Activated CD8-positive, alpha-beta memory T cell treated with anti-CD3 and anti-CD28 coated beads, Interleukin-2, amount 50 U/mL, for 24 hours (primary cell): ENCODE results near the gene CYP11A1.

Experiments used
- DNase-seq: peaks from one replicate; pipeline ENCODE4 v3.0.0-alpha.2; 2020; ENCODE audit errors: extremely low read depth

Gene CYP11A1

DNA sequence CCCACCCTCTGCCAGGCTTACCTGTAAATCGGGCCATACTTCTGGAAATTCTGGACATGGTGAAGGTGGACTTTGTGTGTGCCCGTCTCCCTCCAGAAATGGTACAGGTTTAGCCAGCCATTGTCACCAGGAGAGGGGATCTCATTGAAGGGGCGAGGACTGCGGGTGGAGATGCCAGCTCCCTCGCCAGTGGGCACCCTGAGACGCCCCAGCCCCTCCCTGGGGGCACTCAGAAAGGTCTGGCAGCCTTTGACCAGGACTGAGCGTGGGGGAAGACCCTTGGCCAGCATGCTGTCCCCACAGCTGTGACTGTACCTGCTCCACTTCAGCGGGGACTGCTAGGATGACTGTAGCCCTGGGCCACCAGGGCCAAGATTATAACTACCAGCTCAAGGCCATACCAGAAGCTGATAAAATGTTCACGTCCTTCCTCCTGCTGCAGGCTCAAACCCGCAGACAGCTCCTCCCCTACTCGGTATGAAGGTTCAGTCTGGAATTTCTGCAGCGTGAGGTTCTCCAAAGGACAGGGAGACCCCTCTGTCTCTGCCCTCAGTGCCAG is at the start of gene CYP11A1:
CYP11A1 (minus strand) TSS at position 351 of the 559 bp plus-strand sequence; CDS start at position 290, 61 bp downstream.
- DNase-seq, result no peak

- no peak for DNase-seq
Measured at GRCh38 chr15:74417225-74417624, 49.8 kb upstream of the CYP11A1 start.

DNA sequence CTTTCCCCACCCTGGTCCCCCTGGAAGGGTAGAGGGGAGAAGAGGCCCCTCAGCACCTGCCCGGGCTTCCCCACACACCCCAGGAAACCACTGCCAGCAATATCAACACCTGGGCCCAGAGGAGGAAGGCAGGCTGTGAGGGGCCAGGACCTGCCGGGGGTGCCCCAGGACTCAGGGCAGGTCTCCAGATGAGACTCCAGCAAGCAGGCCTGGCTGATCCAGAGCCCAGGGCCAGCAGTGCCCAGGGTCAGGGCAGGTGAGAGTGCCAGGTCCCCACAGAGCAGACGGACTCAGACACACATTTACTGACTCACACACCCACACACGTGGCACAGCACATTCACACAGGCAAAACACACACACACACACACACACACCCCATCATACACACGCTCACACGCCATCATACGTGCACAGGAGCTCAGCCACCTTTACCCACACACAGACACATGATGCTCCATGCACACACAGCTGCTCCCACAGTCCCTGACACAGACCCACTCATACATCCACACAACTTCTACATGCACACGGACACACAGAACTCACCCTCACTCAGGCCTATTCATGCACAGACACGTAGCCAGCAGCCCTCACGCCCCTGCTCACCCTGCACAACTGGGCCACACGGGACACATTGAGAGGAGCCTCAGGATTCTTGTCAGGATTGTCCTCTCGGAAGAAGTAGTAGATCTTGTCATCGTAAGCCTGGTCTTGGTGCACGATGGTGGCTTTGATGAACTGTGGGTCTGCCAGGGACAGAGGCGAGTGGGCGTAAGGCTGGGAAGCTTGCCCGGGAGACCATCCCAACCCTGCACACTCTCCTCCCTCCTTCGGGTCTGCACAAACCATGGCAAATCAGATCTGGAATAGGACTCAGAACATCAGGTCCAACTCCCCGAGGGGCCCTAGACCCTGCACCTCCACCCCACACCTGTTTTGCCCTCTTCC is 48.8 kb upstream of the CYP11A1 start:
- DNase-seq, result no peak

DNA sequence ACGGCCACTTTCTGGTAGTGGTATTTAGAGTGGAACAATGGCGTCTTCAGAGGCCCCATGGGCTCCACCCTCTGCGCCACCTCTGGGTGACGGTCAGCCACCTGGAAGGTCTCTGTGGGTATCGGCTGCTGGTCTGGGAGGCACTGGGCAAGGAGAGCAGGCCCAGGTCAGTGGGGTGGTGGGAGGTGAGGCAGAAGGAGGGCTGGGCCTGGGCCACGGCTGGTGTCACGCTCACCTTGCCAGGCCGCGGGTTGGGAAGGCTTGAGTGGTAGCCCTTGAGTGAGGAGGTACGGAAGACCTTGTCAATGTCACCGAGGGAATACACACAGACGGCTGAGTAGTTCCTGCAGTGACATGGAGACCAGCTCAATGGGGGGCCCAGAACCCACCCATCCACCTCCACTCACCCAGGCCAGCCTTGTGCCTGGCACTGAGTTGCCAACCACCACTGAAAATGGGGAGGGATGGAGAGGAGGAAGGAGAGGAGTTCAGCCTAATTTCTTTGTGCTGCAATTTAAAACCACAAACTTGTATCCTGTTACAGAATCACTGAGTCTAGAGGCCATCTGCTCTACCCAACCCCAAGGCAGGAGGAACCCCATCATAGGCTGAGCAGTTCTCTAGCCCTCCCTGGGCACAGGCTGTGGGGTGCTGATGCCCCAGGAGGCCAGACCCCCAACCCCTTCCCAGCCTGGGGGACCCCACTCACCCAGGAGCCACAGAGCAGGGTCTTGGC is 47.3 kb upstream of the CYP11A1 start:
- DNase-seq, result no peak

- no peak for DNase-seq
Measured at GRCh38 chr15:74414081-74414580, 46.7 kb upstream of the CYP11A1 start.

DNA sequence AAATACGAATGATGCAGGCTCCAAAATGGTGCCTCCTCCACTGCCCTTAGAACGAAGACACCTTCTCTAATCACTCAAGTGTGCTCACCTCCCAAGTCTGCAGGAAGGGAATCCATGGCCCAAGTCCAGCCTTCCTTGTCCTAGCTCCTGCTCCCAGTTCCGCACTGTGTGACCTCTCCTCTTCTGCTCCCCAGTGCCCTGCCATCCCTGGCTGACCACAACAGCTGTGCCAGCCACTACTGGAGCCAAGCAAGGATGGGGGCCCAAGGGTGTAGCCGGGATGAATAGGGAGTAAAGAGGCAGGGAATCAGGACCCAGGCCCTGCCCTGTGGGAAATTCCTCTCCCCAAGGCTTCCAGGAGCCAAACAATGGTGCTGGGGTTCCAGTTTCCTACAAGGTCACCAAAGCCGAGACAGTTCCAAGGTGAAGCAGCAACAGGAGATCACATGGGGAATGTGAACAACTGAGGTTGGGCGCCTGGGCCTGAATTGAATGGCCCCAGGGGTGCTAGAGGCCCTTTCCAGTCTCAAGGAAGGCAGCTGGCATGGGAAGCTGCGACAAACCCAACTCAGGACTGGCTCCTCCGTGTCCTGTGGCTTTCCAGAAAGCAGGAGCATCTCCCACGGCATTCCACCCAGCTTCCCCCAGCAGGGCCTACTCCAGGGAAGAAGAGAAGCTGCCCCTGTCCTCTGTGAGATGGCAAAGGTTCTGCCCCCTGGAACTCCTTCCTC is 46.1 kb upstream of the CYP11A1 start:
- DNase-seq, result no peak

GRCh38 chr15:74412159-74412558 is 44.7 kb upstream of the CYP11A1 start:
- no peak for DNase-seq

DNA sequence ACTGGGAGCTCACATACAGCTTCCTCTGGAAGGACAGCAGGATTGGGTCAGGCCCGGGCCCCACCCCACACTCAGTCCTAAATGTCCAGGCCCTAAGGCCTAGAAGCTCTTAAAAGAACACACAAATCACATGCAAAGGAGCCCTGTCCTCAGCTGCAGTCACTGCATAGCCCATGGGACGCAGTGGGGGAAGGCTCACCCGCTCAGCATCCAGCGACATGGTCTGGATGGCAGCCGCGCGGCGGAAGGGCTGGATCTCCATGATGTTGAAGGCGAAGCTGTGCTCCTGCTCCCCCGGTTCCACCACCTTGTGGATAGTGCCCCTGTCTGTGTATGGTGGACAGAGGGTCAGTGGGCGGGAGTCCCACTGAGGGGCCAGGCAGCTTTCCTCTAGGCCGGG is 44.2 kb upstream of the CYP11A1 start:
- no peak for DNase-seq

GRCh38 chr15:74410502-74410901 is 43.1 kb upstream of the CYP11A1 start:
- DNase-seq, result no peak

DNA sequence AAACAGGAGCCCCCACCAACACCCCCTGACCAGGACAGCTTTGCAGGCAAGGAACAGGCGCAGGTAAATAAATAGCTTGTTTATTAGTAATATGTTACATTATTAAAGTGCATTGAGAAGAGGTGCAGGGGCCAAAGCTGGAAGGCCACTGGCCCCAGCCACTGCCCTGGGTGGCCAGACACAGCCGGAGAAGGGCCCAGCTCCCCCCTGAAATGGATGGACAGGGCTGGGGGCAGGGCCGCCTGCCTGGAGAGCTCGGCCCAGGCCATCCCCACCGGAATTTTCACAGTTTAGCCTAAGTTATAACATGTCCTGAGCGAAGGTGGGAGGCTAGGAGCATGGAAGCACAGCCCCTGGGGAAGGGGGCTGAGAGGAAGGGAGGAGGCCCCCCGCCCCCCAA is 41.8 kb upstream of the CYP11A1 start:
- DNase-seq, result no peak

DNA sequence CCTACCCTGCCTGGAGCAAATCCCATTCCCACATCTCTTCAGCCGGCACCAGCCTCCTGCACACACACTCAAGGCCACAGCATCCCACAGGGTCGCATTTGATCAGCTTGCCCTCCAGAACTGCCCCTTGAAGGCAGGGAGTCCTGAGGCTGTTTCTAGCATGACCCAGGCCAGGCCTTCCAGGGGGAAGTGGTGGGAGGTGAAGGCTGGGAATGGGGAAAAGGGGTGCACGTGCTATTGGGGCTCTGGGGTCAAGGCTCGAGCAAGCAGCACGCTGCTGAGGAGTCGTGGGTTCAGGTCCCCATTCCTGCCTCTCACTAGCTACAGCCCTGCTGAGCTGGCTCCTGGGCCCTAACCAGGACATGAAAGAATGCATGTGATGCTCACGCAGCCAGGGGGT is 41.4 kb upstream of the CYP11A1 start:
- no peak for DNase-seq

- DNase-seq, result no peak
Measured at GRCh38 chr15:74408385-74408784, 40.9 kb upstream of the CYP11A1 start.

- DNase-seq, result no peak
Measured at GRCh38 chr15:74406992-74407705, 39.7 kb upstream of the CYP11A1 start.

- DNase-seq, result no peak
Measured at GRCh38 chr15:74406517-74406916, 39.1 kb upstream of the CYP11A1 start.

DNA sequence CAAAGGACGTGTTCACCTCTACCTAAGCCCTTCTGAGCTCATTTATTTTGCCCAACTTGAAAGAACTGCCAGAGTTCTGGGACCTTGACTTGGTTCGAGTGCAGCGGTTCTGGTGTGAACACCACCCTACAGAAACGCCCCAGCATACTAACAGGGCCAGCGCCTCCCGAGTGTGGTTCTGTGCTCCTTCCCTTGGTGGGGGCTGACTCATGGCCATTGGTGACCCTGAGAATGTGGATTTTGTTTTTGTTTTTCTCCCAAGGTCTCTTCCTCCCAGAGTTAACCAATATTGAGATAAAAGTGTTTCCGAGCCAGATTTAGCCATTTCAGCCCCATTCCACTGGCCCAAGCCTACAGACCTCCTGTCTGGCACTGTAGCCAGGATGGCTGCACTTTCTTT is 38.4 kb upstream of the CYP11A1 start:
- no peak for DNase-seq

- DNase-seq, result no peak
Measured at GRCh38 chr15:74403991-74404563, 36.6 kb upstream of the CYP11A1 start.

DNA sequence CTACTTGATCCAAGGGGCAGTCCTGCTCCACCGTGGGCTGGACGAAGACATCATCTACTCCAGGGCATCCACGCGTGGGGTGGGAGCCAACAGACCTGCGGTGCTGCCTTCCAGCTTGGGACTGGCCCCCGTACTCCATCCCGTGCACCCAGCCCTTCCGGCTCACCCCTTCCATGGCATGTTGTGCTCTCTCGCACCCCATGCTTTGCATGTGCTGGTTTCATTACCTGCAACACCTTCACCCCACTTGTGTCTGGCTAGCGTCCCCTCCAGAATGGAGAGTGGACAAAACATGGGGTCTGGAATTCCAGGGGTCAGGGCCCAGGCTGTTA is 36.1 kb upstream of the CYP11A1 start:
- no peak for DNase-seq

DNA sequence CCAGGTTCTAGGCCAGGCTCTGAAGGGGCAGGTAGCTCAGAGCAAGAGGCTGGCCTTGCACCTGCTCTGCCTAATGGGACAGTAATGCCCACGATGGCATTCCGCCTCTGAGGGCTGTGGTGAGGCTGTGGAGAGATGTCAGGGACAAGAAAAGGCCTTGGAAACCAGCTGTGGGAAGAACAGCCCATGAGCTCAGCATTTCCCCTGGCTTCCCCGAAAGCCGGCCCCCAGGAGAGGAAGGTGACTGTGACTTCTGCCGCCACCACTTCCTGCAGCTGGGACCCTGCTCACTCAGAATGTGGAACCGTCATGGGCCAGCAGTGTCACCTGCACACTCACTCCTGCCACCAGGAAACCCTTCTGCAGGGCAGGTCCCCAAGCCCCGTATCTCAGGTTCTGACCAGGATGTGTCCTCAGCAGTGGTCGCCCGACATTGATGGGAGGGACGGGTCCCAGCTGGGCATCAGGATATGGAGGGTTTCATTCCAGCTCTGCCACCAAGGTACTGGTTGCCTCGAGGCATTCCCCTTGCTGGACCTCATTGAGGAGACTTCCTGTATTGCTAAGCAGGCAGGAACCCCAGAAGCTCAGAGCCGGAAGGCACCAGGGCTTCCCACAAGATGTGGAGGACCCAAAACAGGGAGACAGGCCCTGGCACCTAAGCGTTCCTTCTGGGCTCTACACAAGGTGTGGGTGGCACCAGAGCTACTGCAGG is 35.6 kb upstream of the CYP11A1 start:
- peak; percentile 74 for DNase-seq

- DNase-seq, result no peak
Measured at GRCh38 chr15:74402337-74402841, 34.9 kb upstream of the CYP11A1 start.
